Stimulated activated naive B cell treated with anti-CD40 and anti-IgM and Interleukin-4, amounts not matched to agents 10 μg/mL and 1 μg/mL and 100 μg/mL, for 72 hours (primary cell): ENCODE results near the gene VBP1.
A peak's percentile ranks its signal among the peaks of the same experiment; 100 is the strongest.
"Not testable (repeated sequence)": the region's sequence is repeated elsewhere in the genome, so short reads cannot be mapped to it uniquely, and the experiment has no call there.

Source experiments
- ATAC-seq, 2 donors: fragments of 150-1000 bp; cut with Tn5 transposase; replicated peaks; 2 replicates each; pipeline ENCODE4 v1.10.0; 2021; ENCODE audit warnings: moderate library complexity in 1 of 2
- DNase-seq: peaks from one replicate; pipeline ENCODE4 v3.0.0; 2021
- H3K27ac Mint-ChIP-seq: one replicate; pipeline ENCODE4 v1.8.0; 2022; ENCODE audit warnings: mild to moderate bottlenecking, mixed read lengths
- H3K27me3 Mint-ChIP-seq, 2 donors: one replicate each; pipeline ENCODE4 v1.8.0; 2022; ENCODE audit warnings: mixed read lengths in 2 of 2
- H3K36me3 Mint-ChIP-seq, 2 donors: one replicate each; pipeline ENCODE4 v1.8.0; 2022; ENCODE audit warnings: mixed read lengths in 2 of 2, mild to moderate bottlenecking in 1 of 2
- H3K4me1 Mint-ChIP-seq, 2 donors: one replicate each; pipeline ENCODE4 v1.8.0; 2022; ENCODE audit warnings: mixed read lengths in 2 of 2, mild to moderate bottlenecking in 1 of 2
- H3K4me3 Mint-ChIP-seq, 2 donors: one replicate each; pipeline ENCODE4 v1.8.0; 2022; ENCODE audit warnings: mild to moderate bottlenecking in 2 of 2, mixed read lengths in 2 of 2, moderate library complexity in 1 of 2
- H3K9me3 Mint-ChIP-seq, 2 donors: one replicate each; pipeline ENCODE4 v1.8.0; 2022; ENCODE audit warnings: mixed read lengths in 2 of 2, mild to moderate bottlenecking in 1 of 2

The VBP1 gene

GRCh38 chrX:155237719-155238118, 21.5 kb downstream of the VBP1 start:
- H3K4me3 Mint-ChIP-seq, result no peak overlapping the region
- DNase-seq, result no peak
- no peak for ATAC-seq
- no peaks in the 10 kb centered on the region for H3K27me3 Mint-ChIP-seq
- H3K36me3 Mint-ChIP-seq, result peaks cover 14 to 17% of the 10 kb centered on the region in 2 donors
- no peak overlapping the region for H3K27ac Mint-ChIP-seq
- peaks cover 0 to 3% of the 10 kb centered on the region in 2 donors for H3K4me1 Mint-ChIP-seq
- no peaks in the 10 kb centered on the region for H3K9me3 Mint-ChIP-seq

DNA sequence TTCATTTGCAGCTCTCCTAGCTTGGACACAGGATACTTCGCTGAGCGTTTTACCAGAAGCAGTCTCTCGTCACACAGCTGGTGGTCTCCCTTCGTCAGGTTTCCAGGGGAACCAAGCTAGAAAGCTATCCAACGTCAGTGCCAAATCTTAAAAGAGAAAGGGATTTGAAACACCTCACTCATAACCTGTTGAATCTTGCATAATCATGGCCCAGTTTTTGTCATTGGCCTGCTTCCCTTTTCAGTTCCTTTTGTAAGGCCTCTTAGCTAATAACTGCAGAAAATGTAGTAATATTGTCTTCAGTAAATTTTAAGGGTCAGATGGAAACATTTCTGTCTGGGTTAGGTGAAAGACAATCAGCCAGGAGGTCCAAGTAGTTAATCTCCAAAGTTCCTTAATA, 26.0 kb downstream of the VBP1 start:
- no peak overlapping the region for H3K4me3 Mint-ChIP-seq
- DNase-seq (no peak), ATAC-seq (peak; percentile 32 to 38)
- no peaks in the 10 kb centered on the region for H3K9me3 Mint-ChIP-seq
- H3K27me3 Mint-ChIP-seq, result no peaks in the 10 kb centered on the region
- H3K4me1 Mint-ChIP-seq, result peaks cover 9 to 11% of the 10 kb centered on the region in 2 donors
- no peak overlapping the region for H3K27ac Mint-ChIP-seq
- H3K36me3 Mint-ChIP-seq, result peaks cover 6 to 9% of the 10 kb centered on the region in 2 donors

GRCh38 chrX:155246748-155247147, 30.5 kb downstream of the VBP1 start:
- Mint-ChIP-seq H3K9me3 (no peaks in the 10 kb centered on the region), H3K27me3 (no peaks in the 10 kb centered on the region), H3K36me3 (peaks cover 0 to 2% of the 10 kb centered on the region in 2 donors), H3K4me3 (no peak overlapping the region), H3K27ac (no peak overlapping the region), H3K4me1 (peaks cover 9 to 26% of the 10 kb centered on the region in 2 donors)
- ATAC-seq (peak; percentile 96 to 98), DNase-seq (peak; percentile 23)

- ATAC-seq (no peak), DNase-seq (no peak)
- H3K9me3 Mint-ChIP-seq, result no peaks in the 10 kb centered on the region
- H3K27ac Mint-ChIP-seq, result no peak overlapping the region
- H3K27me3 Mint-ChIP-seq, result no peaks in the 10 kb centered on the region
- H3K4me1 Mint-ChIP-seq, result peaks cover 6 to 26% of the 10 kb centered on the region in 2 donors
- no peak overlapping the region for H3K4me3 Mint-ChIP-seq
- peaks cover 0 to 2% of the 10 kb centered on the region in 2 donors for H3K36me3 Mint-ChIP-seq
Observed at GRCh38 chrX:155247497-155247896, 31.2 kb downstream of the VBP1 start.

GRCh38 chrX:155251391-155251790, 35.1 kb downstream of the VBP1 start:
- Mint-ChIP-seq H3K4me1 (peaks cover 6 to 24% of the 10 kb centered on the region in 2 donors), H3K4me3 (no peak overlapping the region), H3K9me3 (no peaks in the 10 kb centered on the region), H3K27ac (no peak overlapping the region), H3K36me3 (peaks cover 0 to 2% of the 10 kb centered on the region in 2 donors), H3K27me3 (no peaks in the 10 kb centered on the region)
- DNase-seq (no peak), ATAC-seq (no peak)

DNA sequence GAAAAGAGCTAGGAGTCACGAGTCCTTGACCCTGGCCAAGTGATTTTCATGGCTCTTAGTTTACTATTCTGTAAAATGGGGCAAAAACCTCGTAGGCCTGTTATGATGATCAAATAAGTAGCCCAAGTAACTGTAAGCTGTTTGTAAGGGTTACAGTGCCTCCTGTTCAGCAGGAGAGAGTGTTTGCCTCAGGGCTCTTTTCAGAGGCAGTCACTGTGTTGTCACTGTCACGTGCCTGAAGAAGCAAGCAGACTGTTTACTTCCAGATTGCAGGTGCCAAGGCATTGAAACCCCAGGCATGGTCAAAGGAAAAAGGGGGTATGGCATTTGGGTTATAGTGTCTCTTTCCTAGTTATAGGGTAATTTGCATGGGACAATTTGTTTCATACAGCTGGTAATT, 43.5 kb downstream of the VBP1 start:
- no peak for DNase-seq
- Mint-ChIP-seq H3K27me3 (no peaks in the 10 kb centered on the region), H3K36me3 (peaks cover 4 to 6% of the 10 kb centered on the region in 2 donors), H3K9me3 (no peaks in the 10 kb centered on the region), H3K4me3 (no peak overlapping the region), H3K4me1 (peaks cover 3 to 9% of the 10 kb centered on the region in 2 donors), H3K27ac (no peak overlapping the region)
- no peak for ATAC-seq

DNA sequence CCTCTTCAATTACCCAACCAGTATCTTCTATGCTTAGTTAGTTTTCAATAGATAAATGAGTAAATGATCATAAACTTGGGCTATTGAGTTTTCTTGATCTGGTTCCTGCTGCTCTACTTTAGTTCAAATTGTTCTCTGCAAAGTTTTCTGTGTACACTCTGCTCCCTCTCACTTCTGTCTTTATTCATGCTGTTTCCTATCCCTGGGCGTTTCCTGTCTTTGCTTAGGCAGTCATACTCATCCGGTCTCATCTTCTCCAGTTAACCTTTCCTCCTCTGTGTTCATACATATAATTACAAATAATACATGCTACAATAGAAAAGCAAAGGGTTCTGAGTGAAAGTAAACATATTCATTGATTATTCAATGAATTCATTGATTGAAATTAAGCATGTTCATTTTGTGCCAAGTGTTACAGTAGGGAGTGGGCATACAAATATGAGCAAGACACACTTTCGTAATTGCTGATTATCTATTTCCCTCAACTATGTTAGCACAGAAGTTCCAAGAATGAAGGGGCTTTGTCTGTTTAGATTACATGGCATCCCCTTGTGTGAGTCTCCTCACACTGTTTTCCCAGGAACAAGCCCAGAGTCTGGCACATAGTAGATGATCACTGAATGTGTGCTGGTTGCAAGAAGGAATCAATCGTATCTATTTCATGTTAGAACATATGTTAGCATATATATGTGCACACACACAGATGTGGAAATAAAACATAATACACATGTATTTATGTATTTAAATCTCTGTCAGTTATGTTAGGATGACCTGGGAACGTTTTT, 46.9 kb downstream of the VBP1 start:
- DNase-seq, result no peak
- ATAC-seq, result no peak
- H3K27me3 Mint-ChIP-seq, result no peaks in the 10 kb centered on the region
- H3K9me3 Mint-ChIP-seq, result no peaks in the 10 kb centered on the region
- peaks cover 4 to 6% of the 10 kb centered on the region in 2 donors for H3K36me3 Mint-ChIP-seq
- H3K27ac Mint-ChIP-seq, result peak overlapping the region; percentile 70
- H3K4me1 Mint-ChIP-seq, result peaks cover 3 to 9% of the 10 kb centered on the region in 2 donors
- peak overlapping the region; percentile 93 to 96 for H3K4me3 Mint-ChIP-seq

DNA sequence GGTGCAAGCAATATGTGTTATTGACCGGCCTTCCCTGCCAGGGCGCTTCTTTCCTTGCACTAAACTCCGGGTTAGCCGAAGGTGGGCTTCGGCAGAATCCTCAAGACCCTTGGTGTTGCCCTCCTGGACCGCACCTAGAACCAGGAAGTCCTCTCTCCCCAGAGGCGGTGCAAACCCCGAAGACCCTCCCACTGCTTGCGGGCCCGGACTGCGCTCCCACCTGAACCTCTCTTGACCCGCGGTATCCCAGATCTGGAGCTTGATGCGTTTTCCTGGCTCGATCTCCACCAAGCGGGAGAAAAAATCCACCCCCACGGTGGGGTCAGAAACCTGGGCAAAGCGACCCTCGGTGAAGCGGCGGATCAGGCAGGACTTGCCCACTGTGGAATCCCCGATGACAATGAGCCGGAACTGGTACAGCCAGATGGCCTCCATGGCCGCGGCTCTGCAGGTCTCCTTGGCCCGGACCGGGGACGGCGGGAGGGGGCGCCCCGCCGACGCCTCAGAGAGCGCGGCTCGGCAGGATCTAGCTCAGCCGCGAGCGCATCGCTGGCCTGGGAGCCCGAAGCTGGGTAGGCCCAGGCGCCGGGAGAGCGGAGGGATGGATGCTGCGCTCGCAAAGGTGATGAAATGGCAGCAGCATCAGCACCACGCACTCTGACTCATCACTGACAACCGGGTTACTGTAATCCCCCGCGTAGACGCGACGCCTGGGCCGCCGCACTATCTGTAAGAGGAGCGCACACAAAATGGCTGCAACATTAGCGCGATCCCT, 47.8 kb downstream of the VBP1 start, which contains the start of gene RAB39B:
RAB39B (minus strand) TSS at position 638 of the 775 bp plus-strand sequence; CDS start at position 435, 203 bp downstream.
- DNase-seq (peak; percentile 52), ATAC-seq (peak; percentile 97 to 98)
- H3K36me3 Mint-ChIP-seq, result peaks cover 4 to 6% of the 10 kb centered on the region in 2 donors
- peak within 1 kb of the TSS; percentile 93 to 96 for H3K4me3 Mint-ChIP-seq
- H3K4me1 Mint-ChIP-seq, result peaks cover 3 to 9% of the 10 kb centered on the region in 2 donors
- H3K27me3 Mint-ChIP-seq, result no peaks in the 10 kb centered on the region
- peaks cover 0 to 3% of the 10 kb centered on the region in 2 donors for H3K9me3 Mint-ChIP-seq
- peak within 1 kb of the TSS; percentile 94 for H3K27ac Mint-ChIP-seq

DNA sequence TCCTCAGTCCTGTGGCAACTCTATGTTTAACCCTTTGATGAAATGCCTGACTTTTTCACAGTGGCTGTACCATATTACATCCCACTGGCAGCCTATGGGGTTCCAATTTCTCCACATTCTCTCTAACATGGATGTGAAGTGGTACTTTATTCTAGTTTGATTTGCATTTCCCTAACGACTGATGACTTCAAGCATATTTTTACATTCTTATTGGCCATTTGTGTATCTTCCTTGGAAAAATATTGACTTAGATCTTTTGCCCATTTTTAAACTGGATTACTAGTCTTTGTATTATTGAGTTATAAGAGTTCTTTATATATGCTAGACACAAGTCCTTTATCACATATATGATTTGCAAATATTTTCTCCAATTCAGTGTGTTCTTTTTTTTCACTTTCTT, 50.2 kb downstream of the VBP1 start:
- H3K36me3 Mint-ChIP-seq, result no peaks in the 10 kb centered on the region
- no peak overlapping the region for H3K4me3 Mint-ChIP-seq
- peaks cover 1 to 5% of the 10 kb centered on the region in 2 donors for H3K9me3 Mint-ChIP-seq

GRCh38 chrX:155267995-155268394, 51.7 kb downstream of the VBP1 start:
- not testable (repeated sequence) for H3K4me3 Mint-ChIP-seq, DNase-seq, H3K27me3 Mint-ChIP-seq, H3K4me1 Mint-ChIP-seq, H3K36me3 Mint-ChIP-seq, H3K9me3 Mint-ChIP-seq, H3K27ac Mint-ChIP-seq, ATAC-seq

More for the DNA sequence above, 50.2 kb downstream of the VBP1 start:
- ATAC-seq (no peak), DNase-seq (no peak)
- Mint-ChIP-seq H3K4me1 (peaks cover 3 to 9% of the 10 kb centered on the region in 2 donors), H3K27me3 (no peaks in the 10 kb centered on the region), H3K27ac (no peak overlapping the region)

DNA sequence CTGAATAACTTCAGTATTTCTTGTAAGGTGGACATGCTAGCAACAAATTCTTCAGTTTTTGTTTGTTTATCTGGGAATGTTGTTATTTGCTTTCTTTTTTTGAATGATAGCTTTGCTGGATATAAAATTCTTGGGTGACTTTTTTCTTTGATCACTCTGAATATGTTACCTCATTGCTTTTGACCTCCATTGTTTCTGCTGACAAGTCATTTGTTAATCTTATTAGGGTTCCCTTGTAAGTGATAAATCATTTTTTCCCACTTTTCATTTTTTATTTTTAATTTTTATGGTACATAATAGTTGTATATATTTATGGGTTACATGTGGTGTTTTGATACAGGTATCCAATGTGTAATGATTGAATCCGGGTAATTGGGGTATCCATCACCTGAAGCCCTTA, 54.7 kb downstream of the VBP1 start:
- Mint-ChIP-seq H3K9me3 (peaks cover 2 to 7% of the 10 kb centered on the region in 2 donors), H3K27ac (no peak overlapping the region), H3K36me3 (no peaks in the 10 kb centered on the region), H3K4me1 (no peaks in the 10 kb centered on the region), H3K4me3 (no peak overlapping the region), H3K27me3 (no peaks in the 10 kb centered on the region)
- DNase-seq (no peak), ATAC-seq (no peak)

DNA sequence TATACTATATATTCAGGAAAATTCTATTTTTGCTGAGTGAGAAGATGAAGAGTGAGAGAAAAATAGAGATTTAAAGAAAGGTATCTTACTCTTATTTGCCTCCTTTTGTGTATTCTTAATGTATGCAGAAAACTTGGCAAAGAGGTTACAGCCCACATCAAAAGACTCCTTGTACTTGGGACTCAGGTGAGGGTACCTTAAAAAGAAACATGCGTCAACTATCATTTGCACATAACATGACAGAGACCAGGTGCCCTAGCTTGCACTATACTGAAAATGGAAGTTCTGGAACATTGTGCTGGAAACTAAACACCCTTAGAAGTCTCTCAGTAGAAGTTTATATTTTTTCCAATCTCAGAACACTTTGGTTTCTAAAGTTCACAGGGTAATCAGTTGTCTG, 63.6 kb downstream of the VBP1 start:
- no peak for ATAC-seq
- Mint-ChIP-seq H3K36me3 (no peaks in the 10 kb centered on the region), H3K9me3 (no peaks in the 10 kb centered on the region), H3K4me1 (no peaks in the 10 kb centered on the region), H3K27ac (no peak overlapping the region), H3K27me3 (no peaks in the 10 kb centered on the region), H3K4me3 (no peak overlapping the region)
- DNase-seq, result no peak
